Keratinocyte (primary cell): ENCODE results near the gene EOGT.

Experiments used
- CTCF ChIP-seq, 3 experiments: IDR thresholded peaks in 1 of 3; conservative IDR thresholded peaks in 1 of 3; optimal IDR thresholded peaks in 1 of 3; 2 replicates in 2 of 3; 3 replicates in 1 of 3; pipeline versions ENCODE3 to v1.5.1; 2011; ENCODE audit warnings: low read length in 3 of 3, mild to moderate bottlenecking in 3 of 3, moderate library complexity in 2 of 3, control low read depth in 1 of 3, inconsistent platforms in 1 of 3; ENCODE audit not compliant: insufficient read depth in 2 of 3; ENCODE audit errors: extremely low read depth in 1 of 3
- EZH2 ChIP-seq: IDR thresholded peaks from one replicate; pipeline ENCODE4 v1.6.1; 2012; ENCODE audit warnings: inconsistent platforms, mild to moderate bottlenecking, low read length, moderate library complexity

- TF ChIP-seq CTCF (optimal IDR thresholded peaks at IDR 0.05 in 1 of 3, IDR thresholded peaks at IDR 0.05 in 1 of 3, conservative IDR thresholded peaks at IDR 0.05 in 1 of 3; ENCODE audit: extremely low read depth in 1 of 3, insufficient read depth in 2 of 3, low read length in 3 of 3) (no peak), EZH2 (no peak)
These were observed 55.6 kb downstream of the EOGT start for GRCh38 chr3:68957895-68958294.
